OCI-LY3 (cell line): ENCODE results near the gene TRANK1.

Experiments used
- H2AFZ ChIP-seq: fragments of 200-600, 300-600 bp; shearing (Covaris generic); 2 replicates; pipeline ENCODE4 v1.6.0; 2014; ENCODE audit warnings: antibody characterized with exemption, low read depth, low read length
- H3K27ac ChIP-seq: fragments of 200-600, 300-600 bp; sonication (generic); 2 replicates; pipeline ENCODE4 v1.5.1; 2014; ENCODE audit warnings: mild to moderate bottlenecking, low read length, moderate library complexity, mixed read lengths
- H3K27me3 ChIP-seq: fragments of 200-600, 300-600 bp; sonication (generic); 2 replicates; pipeline ENCODE4 v1.6.1; 2014; ENCODE audit warnings: low read depth, low read length, mixed read lengths
- H3K36me3 ChIP-seq: fragments of 200-600, 300-600 bp; sonication (generic); replicated peaks from 2 replicates; pipeline ENCODE3; 2014; ENCODE audit warnings: low read depth, low read length, mixed read lengths
- H3K4me1 ChIP-seq: fragments of 300-600, 200-600 bp; sonication (generic); 2 replicates; pipeline ENCODE4 v1.6.1; 2014; ENCODE audit warnings: low read length, mixed read lengths
- H3K4me2 ChIP-seq: fragments of 200-600, 300-600 bp; sonication (generic); 2 replicates; pipeline ENCODE4 v1.6.1; 2014; ENCODE audit warnings: low read length, mixed read lengths
- H3K4me3 ChIP-seq: fragments of 300-600, 200-600 bp; sonication (generic); 2 replicates; pipeline ENCODE4 v1.5.1; 2014; ENCODE audit warnings: antibody characterized with exemption, mild to moderate bottlenecking, low read length, moderate library complexity
- H3K79me2 ChIP-seq: fragments of 300-600, 200-600 bp; shearing (Covaris generic); 2 replicates; pipeline ENCODE4 v1.6.1; 2014; ENCODE audit warnings: mild to moderate bottlenecking, low read length, mixed read lengths
- H3K9ac ChIP-seq: fragments of 300-600, 200-600 bp; shearing (Covaris generic); 2 replicates; pipeline ENCODE4 v1.6.0; 2014; ENCODE audit warnings: mild to moderate bottlenecking, low read length, moderate library complexity
- H3K9me3 ChIP-seq: fragments of 200-600, 300-600 bp; shearing (Covaris generic); 2 replicates; pipeline ENCODE4 v1.6.1; 2014; ENCODE audit warnings: low read length, mixed read lengths; ENCODE audit not compliant: insufficient read depth
- H4K20me1 ChIP-seq: fragments of 200-600, 300-600 bp; sonication (generic); 2 replicates; pipeline ENCODE4 v1.6.1; 2016; ENCODE audit warnings: low read length, mixed read lengths; ENCODE audit not compliant: insufficient read depth
- EZH2phosphoT487 ChIP-seq: fragments of 200-600 bp; shearing (Covaris generic); IDR thresholded peaks from 2 replicates; pipeline ENCODE4 v1.6.1; 2018; ENCODE audit warnings: antibody characterized with exemption, mixed run types, low read depth
- TF ChIP-seq, protein P1 (sequence below): fragments of 200-600, 300-600 bp; sonication (generic); IDR thresholded peaks from 2 replicates; pipeline ENCODE4 v1.5.1; 2014; ENCODE audit warnings: antibody characterized with exemption, low read length, low read depth

TRANK1 gene

DNA sequence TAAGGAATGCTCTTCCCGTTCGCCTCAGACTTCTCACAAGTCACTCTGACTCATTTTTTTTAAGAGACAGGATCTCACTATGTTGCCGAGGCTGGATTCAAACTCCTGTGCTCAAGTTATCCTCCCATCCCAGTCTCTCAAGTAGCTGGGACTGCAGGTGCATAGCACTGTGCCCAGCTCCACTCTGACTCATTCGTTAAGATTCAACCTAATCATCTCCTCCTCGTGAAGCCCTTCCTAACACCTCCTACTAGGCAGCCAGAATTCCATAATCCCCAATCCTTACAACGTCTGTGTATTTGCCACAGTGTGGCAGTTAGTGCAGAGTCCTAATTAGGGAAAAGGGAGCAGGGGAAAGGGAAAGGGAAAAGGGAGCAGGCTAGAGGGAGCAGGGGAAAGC is 154.1 kb downstream of the TRANK1 start:
- no peak overlapping the region for H3K4me3 ChIP-seq
- H3K4me1 ChIP-seq: peaks cover 16% of the 10 kb centered on the region
- H3K27ac ChIP-seq: no peak overlapping the region
- no peaks in the 10 kb centered on the region for H4K20me1 ChIP-seq
- H3K27me3 ChIP-seq: peaks cover 12% of the 10 kb centered on the region; the same call in 1 of the 2 replicates
- H2AFZ ChIP-seq: no peak overlapping the region
- TF ChIP-seq EZH2phosphoT487: no peak
- TF ChIP-seq, protein P1, sequence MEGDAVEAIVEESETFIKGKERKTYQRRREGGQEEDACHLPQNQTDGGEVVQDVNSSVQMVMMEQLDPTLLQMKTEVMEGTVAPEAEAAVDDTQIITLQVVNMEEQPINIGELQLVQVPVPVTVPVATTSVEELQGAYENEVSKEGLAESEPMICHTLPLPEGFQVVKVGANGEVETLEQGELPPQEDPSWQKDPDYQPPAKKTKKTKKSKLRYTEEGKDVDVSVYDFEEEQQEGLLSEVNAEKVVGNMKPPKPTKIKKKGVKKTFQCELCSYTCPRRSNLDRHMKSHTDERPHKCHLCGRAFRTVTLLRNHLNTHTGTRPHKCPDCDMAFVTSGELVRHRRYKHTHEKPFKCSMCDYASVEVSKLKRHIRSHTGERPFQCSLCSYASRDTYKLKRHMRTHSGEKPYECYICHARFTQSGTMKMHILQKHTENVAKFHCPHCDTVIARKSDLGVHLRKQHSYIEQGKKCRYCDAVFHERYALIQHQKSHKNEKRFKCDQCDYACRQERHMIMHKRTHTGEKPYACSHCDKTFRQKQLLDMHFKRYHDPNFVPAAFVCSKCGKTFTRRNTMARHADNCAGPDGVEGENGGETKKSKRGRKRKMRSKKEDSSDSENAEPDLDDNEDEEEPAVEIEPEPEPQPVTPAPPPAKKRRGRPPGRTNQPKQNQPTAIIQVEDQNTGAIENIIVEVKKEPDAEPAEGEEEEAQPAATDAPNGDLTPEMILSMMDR: no peak
- H3K9me3 ChIP-seq: no peaks in the 10 kb centered on the region
- no peak overlapping the region for H3K9ac ChIP-seq
- no peaks in the 10 kb centered on the region for H3K79me2 ChIP-seq
- H3K36me3 ChIP-seq: no peaks in the 10 kb centered on the region
- H3K4me2 ChIP-seq: no peak overlapping the region

- Histone ChIP-seq H3K4me3 (no peak overlapping the region), H4K20me1 (no peaks in the 10 kb centered on the region), H3K27ac (peak overlapping the region; percentile 18; the same call in 1 of the 2 replicates), H3K4me1 (peaks cover 19% of the 10 kb centered on the region), H3K9ac (no peak overlapping the region), H3K27me3 (peaks cover 12% of the 10 kb centered on the region; the same call in 1 of the 2 replicates), H3K79me2 (no peaks in the 10 kb centered on the region), H3K9me3 (no peaks in the 10 kb centered on the region), H2AFZ (no peak overlapping the region), H3K36me3 (no peaks in the 10 kb centered on the region), H3K4me2 (peak overlapping the region; percentile 29)
- TF ChIP-seq, protein P1: no peak
- no peak for TF ChIP-seq EZH2phosphoT487
Observed at GRCh38 chr3:36786921-36787890, 157.6 kb downstream of the TRANK1 start.

- Histone ChIP-seq H3K27ac (no peak overlapping the region), H4K20me1 (no peaks in the 10 kb centered on the region), H3K4me3 (no peak overlapping the region), H3K9ac (no peak overlapping the region), H3K79me2 (no peaks in the 10 kb centered on the region), H3K36me3 (no peaks in the 10 kb centered on the region), H3K4me1 (peaks cover 34% of the 10 kb centered on the region), H2AFZ (no peak overlapping the region), H3K4me2 (no peak overlapping the region), H3K9me3 (no peaks in the 10 kb centered on the region), H3K27me3 (no peaks in the 10 kb centered on the region)
- TF ChIP-seq, protein P1: no peak
- TF ChIP-seq EZH2phosphoT487: no peak
Observed at GRCh38 chr3:36784138-36784635, 160.7 kb downstream of the TRANK1 start.
